ENCODE results near the gene RALGAPA2. TPM values are rescaled to one million over a fixed set of nuclear protein-coding genes. Genes with fewer than 3 reads are reported as not detected.

Gene RALGAPA2
- total RNA-seq, 4 donors from 2014 or later = 25.9 to 48.9 (median 38.6) TPM

DNA sequence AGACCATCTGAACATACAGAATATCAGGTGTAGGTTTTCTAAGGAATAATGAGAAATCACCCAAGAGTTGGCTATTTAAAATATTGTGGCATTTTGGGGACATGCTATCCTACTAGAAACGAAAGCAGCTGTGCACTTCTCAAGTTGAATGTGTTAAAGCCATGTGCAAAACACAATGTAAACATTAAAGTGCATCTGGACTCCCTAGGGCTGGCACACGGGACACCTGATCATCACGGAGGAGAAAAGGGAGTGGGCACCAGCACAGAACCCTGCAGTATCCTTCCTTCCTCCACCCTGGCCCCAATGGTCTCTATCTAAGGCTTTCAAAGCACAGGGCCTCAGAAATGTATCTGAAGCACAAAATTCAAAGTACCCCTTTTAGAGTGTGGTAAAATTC, 250.3 kb downstream of the RALGAPA2 start:
- TF ChIP-seq, protein P1, sequence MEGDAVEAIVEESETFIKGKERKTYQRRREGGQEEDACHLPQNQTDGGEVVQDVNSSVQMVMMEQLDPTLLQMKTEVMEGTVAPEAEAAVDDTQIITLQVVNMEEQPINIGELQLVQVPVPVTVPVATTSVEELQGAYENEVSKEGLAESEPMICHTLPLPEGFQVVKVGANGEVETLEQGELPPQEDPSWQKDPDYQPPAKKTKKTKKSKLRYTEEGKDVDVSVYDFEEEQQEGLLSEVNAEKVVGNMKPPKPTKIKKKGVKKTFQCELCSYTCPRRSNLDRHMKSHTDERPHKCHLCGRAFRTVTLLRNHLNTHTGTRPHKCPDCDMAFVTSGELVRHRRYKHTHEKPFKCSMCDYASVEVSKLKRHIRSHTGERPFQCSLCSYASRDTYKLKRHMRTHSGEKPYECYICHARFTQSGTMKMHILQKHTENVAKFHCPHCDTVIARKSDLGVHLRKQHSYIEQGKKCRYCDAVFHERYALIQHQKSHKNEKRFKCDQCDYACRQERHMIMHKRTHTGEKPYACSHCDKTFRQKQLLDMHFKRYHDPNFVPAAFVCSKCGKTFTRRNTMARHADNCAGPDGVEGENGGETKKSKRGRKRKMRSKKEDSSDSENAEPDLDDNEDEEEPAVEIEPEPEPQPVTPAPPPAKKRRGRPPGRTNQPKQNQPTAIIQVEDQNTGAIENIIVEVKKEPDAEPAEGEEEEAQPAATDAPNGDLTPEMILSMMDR (IDR thresholded peaks at IDR 0.05) = no peak
- TF ChIP-seq POLR2A (IDR thresholded peaks at IDR 0.05) = no peak
- no peaks in the 10 kb centered on the region for H3K4me1 ChIP-seq
- H3K9me3 ChIP-seq = no peaks in the 10 kb centered on the region
- no peaks in the 10 kb centered on the region for H3K36me3 ChIP-seq
- H3K4me3 ChIP-seq = no peak overlapping the region
- DNase-seq = no peak
- intact Hi-C loops (cut with DNase I; ENCODE audit: low total_unique reads) = no loop called here
- no peak overlapping the region for H3K27ac ChIP-seq
- H3K27me3 ChIP-seq = no peaks in the 10 kb centered on the region

DNA sequence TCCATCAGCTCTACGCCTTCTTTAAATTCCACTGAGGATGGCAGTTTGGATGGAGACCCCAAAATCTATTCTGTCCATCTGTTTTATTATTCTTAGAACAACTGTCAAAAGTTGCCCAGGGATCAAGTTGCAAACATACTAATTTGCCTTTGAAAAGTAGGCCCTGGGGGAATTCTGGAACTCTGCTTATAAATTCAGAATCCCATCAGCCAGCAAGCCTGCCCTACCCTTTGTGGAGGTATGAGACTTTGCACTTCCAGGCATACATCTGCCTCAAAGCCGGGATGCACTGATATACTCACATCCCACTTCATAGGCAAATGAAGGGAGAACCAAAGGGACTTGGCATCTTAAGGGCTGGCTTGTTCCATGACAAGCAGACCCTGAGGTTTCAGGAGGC, 250.9 kb downstream of the RALGAPA2 start:
- no peaks in the 10 kb centered on the region for H3K27me3 ChIP-seq
- no peak overlapping the region for H3K4me3 ChIP-seq
- TF ChIP-seq, protein P1 (IDR thresholded peaks at IDR 0.05) = no peak
- no peak for TF ChIP-seq POLR2A (IDR thresholded peaks at IDR 0.05)
- no peaks in the 10 kb centered on the region for H3K36me3 ChIP-seq
- intact Hi-C loops (cut with DNase I; ENCODE audit: low total_unique reads) = no loop called here
- no peaks in the 10 kb centered on the region for H3K9me3 ChIP-seq
- H3K27ac ChIP-seq = no peak overlapping the region
- no peaks in the 10 kb centered on the region for H3K4me1 ChIP-seq
- no peak for DNase-seq

DNA sequence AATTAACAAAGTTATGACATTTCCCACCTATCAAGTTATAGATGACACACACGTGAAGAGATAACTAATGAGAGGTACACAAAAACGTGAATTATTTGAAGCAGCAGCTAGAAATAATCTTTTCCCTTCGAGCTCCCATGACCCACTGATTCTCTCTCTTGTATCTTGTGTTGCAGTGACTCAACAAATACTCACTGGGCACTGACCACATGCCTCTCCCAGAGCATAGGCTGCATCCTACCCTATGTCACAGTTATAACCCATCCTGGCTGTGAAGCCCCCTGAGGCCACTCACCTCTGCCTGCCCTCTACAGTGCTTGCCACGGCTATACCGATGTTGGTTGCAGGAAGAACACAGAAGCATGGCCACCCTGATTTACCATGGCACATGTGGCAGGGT, 252.7 kb downstream of the RALGAPA2 start:
- TF ChIP-seq, protein P1 (IDR thresholded peaks at IDR 0.05) = no peak
- no peak for TF ChIP-seq POLR2A (IDR thresholded peaks at IDR 0.05)
- Histone ChIP-seq H3K4me3 (no peak overlapping the region), H3K36me3 (no peaks in the 10 kb centered on the region), H3K9me3 (no peaks in the 10 kb centered on the region), H3K27ac (no peak overlapping the region), H3K27me3 (no peaks in the 10 kb centered on the region), H3K4me1 (no peaks in the 10 kb centered on the region)
- intact Hi-C loops (cut with DNase I; ENCODE audit: low total_unique reads) = no loop called here
- no peak for DNase-seq

DNA sequence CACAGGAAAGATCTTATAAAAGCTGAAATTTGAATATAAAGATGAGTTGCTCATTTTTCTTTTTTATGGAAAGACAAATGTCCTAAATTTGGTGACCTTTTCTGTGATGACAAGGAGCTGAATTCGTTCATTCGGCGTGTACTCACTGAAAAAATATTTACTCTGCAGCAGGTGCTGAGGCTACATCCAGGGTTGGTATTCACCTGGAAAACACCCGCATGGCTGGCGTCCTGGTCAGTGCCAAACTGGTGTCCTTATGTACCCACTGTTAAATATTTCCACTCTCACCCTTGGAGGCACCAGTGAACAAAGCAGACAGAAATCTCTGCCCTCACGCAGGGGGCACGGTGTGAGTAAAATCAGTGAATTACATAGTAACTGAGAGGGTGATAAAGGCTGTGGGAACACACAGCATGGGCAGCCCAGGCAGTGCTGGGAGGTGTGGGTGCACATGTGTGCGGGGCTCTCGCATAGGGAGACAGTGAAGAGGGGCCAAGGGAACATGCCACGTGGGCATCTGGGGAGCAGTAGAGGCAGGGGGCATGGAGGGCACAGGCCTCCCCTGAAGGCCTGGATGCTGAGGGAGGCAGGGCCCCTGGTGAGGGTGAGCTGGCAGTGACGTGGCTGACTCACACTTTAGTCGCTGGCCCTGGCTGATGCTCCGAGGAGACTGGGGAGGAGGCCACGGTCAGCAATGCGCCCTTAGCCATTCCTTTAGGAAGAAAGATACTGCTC, 254.9 kb downstream of the RALGAPA2 start:
- no peak overlapping the region for H3K27ac ChIP-seq
- no peaks in the 10 kb centered on the region for H3K9me3 ChIP-seq
- no peak for DNase-seq
- intact Hi-C loops (cut with DNase I; ENCODE audit: low total_unique reads) = no loop called here
- no peaks in the 10 kb centered on the region for H3K36me3 ChIP-seq
- no peaks in the 10 kb centered on the region for H3K4me1 ChIP-seq
- H3K27me3 ChIP-seq = no peaks in the 10 kb centered on the region
- TF ChIP-seq, protein P1 (IDR thresholded peaks at IDR 0.05) = no peak
- no peak for TF ChIP-seq POLR2A (IDR thresholded peaks at IDR 0.05)
- H3K4me3 ChIP-seq = no peak overlapping the region

DNA sequence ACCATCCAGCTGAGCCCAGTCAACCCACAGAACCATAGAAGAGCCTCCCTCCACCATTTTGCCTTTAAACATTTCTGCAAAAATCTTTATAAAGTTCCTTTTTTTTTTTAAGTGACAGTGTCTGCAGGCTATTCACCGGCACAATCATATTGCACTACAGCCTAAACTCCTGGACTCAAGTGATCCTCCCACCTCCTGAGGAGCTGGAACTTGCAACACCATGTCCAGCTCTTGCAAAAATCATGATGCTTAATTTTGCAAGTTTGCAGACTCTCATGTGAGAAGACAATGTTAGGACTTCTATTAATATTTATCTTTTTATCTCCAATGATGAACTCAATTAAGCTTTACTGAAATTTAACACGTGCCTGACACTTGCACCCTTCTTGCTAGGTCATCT, 255.7 kb downstream of the RALGAPA2 start:
- DNase-seq = no peak
- H3K27me3 ChIP-seq = no peaks in the 10 kb centered on the region
- intact Hi-C loops (cut with DNase I; ENCODE audit: low total_unique reads) = no loop called here
- TF ChIP-seq, protein P1 (IDR thresholded peaks at IDR 0.05) = no peak
- TF ChIP-seq POLR2A (IDR thresholded peaks at IDR 0.05) = no peak
- H3K36me3 ChIP-seq = no peaks in the 10 kb centered on the region
- H3K9me3 ChIP-seq = no peaks in the 10 kb centered on the region
- H3K27ac ChIP-seq = no peak overlapping the region
- no peak overlapping the region for H3K4me3 ChIP-seq
- H3K4me1 ChIP-seq = no peaks in the 10 kb centered on the region
